Ovary (tissue), 9 donors: ENCODE results near the gene EIF3F. TPM values are rescaled to one million over a fixed set of nuclear protein-coding genes. Genes with fewer than 3 reads are reported as not detected.
"Not testable (repeated sequence)": the region's sequence is repeated elsewhere in the genome, so short reads cannot be mapped to it uniquely, and the experiment has no call there.

ENCODE experiments used
- DNase-seq, 5 donors: peaks; one replicate each; pipeline ENCODE4 v3.0.0-alpha.2; 2019 to 2020
- H3K27ac ChIP-seq, 2 donors: fragments of 200-600 bp; one replicate each; pipeline versions ENCODE4 v1.5.1 to v1.8.0; 2019 to 2022
- H3K27me3 ChIP-seq: fragments of 200-600 bp; one replicate; pipeline ENCODE4 v1.8.0; 2022
- H3K36me3 ChIP-seq: fragments of 200-600 bp; sonication (generic); one replicate; pipeline ENCODE4 v1.5.1; 2019
- H3K4me1 ChIP-seq: one replicate; pipeline ENCODE4 v1.8.1; 2013; ENCODE audit warnings: mild to moderate bottlenecking, moderate library complexity; ENCODE audit not compliant: insufficient read depth
- H3K4me3 ChIP-seq: fragments of 200-600 bp; sonication (generic); one replicate; pipeline ENCODE4 v1.5.1; 2017
- H3K9me3 ChIP-seq, 2 donors: fragments of 200-600 bp in 1 of 2; sonication (generic) in 1 of 2; one replicate each; pipeline versions ENCODE4 v1.5.1 to v1.8.1; 2013 to 2019; ENCODE audit warnings: mild to moderate bottlenecking in 1 of 2, moderate library complexity in 1 of 2
- EP300 ChIP-seq: sonication (generic); formaldehyde crosslinking; IDR thresholded peaks from one replicate; pipeline ENCODE4 v1.6.1; 2017; ENCODE audit warnings: antibody characterized with exemption
- POLR2A ChIP-seq: fragments of 450-650 bp; IDR thresholded peaks from one replicate; pipeline ENCODE4 v1.6.1; 2017; ENCODE audit warnings: antibody characterized with exemption, mild to moderate bottlenecking, moderate library complexity
- WGBS, 3 donors: extraction: QIAGEN DNeasy Blood & Tissue Kit in 1 of 3; methylation state at CpG; one replicate each; pipeline versions ENCODE4 v1.1.5 to v1.1.7; 2013 to 2017; 5-methylcytosine and 5-hydroxymethylcytosine counted together
- intact Hi-C, 4 donors: fragments of 100-400 bp; cut with DNase I; formaldehyde crosslinking; loops; one replicate each; pipeline versions ENCODE4 v1.11.0 to v1.15.1; 2022 to 2023
- polyA plus RNA-seq, 2 donors: library from polyadenylated mRNA; stranded (reverse); fragments of 200-250 nt in 1 of 2; fragments of 350-450 nt in 1 of 2; fragmentation: Illumina TruSeq in 1 of 2; extraction: RNeasy Lipid Tissue Mini Kit (QIAGEN cat#74804) in 1 of 2; gene quantifications; one replicate each; pipeline ENCODE4 v1.2.3, GENCODE V29; 2013 to 2014
- total RNA-seq, 7 donors: library from RNA; depleted of rRNA in 2 of 7; stranded (reverse); fragments of >200 nt in 2 of 7; fragmentation: NEBNext Ultra II Directional in 3 of 7; extraction: Animal tissue kit (Norgen Biotek cat#: 25700) in 3 of 7; gene quantifications; one replicate each; pipeline versions ENCODE4 v1.1.0 to v1.2.4, GENCODE V29; 2016 to 2023
- TF ChIP-seq, protein P1 (sequence below), 3 donors: fragments of 450-650 bp in 2 of 3; fragments of 200-600 bp in 1 of 3; IDR thresholded peaks; one replicate each; pipeline versions ENCODE4 v1.5.1 to v1.8.0; 2016 to 2022; ENCODE audit warnings: antibody characterized with exemption in 3 of 3, mild to moderate bottlenecking in 1 of 3
- donor health status: DM: no; HTN: no; CAD: no; lungs with moderate emphysema.
- donor health status: DM: no; HTN: no; CAD: no.
- donor health status: Bipolar disorder and iron deficiency.
- donor health status: DM: yes; HTN: yes; CAD: no.
- donor health status: DM: no; HTN: no; CAD: no.
- donor health status: DM: yes; HTN: yes; CAD: no.

The EIF3F gene
- total and polyA plus RNA-seq, 9 donors: 235 to 764 (median 328) TPM

DNA sequence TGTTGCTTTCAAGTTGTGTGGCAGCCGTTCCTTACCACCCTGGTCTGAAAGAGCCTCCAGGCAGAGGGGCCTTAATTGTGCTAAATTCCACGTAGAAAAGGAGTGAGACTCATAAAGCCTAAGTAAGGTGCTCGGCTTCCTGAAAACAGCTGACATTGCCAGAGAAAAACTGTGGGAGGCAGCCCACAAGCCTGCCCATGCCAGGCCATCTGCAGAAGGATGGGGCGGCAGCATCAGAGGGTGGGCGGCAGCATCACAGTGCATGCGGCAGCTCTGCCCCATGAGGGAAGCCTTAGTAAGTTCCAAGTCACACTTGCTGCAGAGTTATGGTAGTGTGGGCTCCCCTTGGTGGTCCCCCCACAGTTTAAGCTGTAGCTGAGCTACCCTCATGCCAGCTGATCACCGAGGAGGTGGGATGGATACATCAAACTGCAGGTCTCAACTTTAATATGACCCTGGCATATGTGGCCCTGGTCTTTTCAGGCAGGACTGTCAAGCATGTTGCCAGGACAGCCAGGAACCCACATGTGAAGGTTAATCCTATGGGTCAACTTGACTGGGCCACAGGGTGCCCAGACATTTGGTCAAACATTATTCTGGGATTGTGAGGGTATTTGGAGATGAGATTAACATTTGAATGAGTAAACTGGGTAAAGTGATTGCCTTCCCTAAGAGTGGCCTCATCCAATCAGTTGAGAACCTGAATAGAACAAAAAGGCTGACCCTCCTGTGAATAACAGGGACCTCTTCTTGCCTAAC is 3.1 kb upstream of the EIF3F start:
- Histone ChIP-seq H3K4me1 (peaks cover 6% of the 10 kb centered on the region), H3K4me3 (no peak overlapping the region), H3K27ac (no peak overlapping the region), H3K36me3 (no peaks in the 10 kb centered on the region), H3K27me3 (no peaks in the 10 kb centered on the region), H3K9me3 (no peaks in the 10 kb centered on the region)
- intact Hi-C loops: no loop called here
- no peak for DNase-seq
- TF ChIP-seq POLR2A: no peak
- TF ChIP-seq EP300: no peak
- TF ChIP-seq, protein P1, sequence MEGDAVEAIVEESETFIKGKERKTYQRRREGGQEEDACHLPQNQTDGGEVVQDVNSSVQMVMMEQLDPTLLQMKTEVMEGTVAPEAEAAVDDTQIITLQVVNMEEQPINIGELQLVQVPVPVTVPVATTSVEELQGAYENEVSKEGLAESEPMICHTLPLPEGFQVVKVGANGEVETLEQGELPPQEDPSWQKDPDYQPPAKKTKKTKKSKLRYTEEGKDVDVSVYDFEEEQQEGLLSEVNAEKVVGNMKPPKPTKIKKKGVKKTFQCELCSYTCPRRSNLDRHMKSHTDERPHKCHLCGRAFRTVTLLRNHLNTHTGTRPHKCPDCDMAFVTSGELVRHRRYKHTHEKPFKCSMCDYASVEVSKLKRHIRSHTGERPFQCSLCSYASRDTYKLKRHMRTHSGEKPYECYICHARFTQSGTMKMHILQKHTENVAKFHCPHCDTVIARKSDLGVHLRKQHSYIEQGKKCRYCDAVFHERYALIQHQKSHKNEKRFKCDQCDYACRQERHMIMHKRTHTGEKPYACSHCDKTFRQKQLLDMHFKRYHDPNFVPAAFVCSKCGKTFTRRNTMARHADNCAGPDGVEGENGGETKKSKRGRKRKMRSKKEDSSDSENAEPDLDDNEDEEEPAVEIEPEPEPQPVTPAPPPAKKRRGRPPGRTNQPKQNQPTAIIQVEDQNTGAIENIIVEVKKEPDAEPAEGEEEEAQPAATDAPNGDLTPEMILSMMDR (IDR thresholded peaks at IDR 0.05): no peak
- 64 to 71% (median 68%) methylated on average over 7 of the region's 7 CpGs for WGBS, 3 donors

GRCh38 chr11:7987560-7987883 is 385 bp downstream of the EIF3F start:
- not testable (repeated sequence) for H3K27me3 ChIP-seq, H3K9me3 ChIP-seq, H3K36me3 ChIP-seq, DNase-seq, H3K4me1 ChIP-seq
- peak overlapping the region; percentile 87 for H3K4me3 ChIP-seq
- 0 to 1% (median 0%) methylated on average over 9 to 13 of the region's 13 CpGs for WGBS, 3 donors
- peak overlapping the region in 1 of 2 donors; percentile 64 for H3K27ac ChIP-seq
- intact Hi-C loops: loop anchor here in 2 of 4 donors (5.0 kb wide), 2 partner anchors 90 to 95 kb away; no protein-coding TSS in a partner anchor

GRCh38 chr11:7994581-7995278 is 7.6 kb downstream of the EIF3F start:
- Histone ChIP-seq H3K4me1 (no peaks in the 10 kb centered on the region), H3K36me3 (no peaks in the 10 kb centered on the region), H3K27ac (no peak overlapping the region), H3K27me3 (no peaks in the 10 kb centered on the region), H3K4me3 (no peak overlapping the region), H3K9me3 (no peaks in the 10 kb centered on the region)
- no peak for TF ChIP-seq POLR2A
- TF ChIP-seq, protein P1 (IDR thresholded peaks at IDR 0.05): no peak
- intact Hi-C loops: no loop called here
- 72 to 90% (median 89%) methylated on average over 6 of the region's 6 CpGs for WGBS, 3 donors
- DNase-seq: no peak

DNA sequence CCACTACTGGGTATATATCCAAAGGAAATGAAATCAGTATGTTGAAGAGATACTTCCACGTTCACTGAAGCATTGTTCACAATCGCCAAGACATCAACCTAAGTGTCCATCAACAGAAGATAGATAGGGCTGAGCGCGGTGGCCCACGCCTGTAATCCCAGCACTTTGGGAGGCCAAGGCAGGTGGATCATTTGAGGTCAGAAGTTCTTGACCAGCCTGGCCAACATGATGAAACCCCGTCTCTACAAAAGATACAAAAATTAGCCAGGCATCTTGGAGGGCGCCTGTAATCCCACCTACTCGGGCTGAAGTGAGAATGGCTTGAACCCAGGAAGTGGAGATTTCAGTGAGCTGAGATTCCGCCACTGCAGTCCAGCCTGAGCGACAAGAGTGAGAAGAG is 12.7 kb downstream of the EIF3F start:
- H3K9me3 ChIP-seq: no peaks in the 10 kb centered on the region
- H3K27me3 ChIP-seq: no peaks in the 10 kb centered on the region
- H3K4me3 ChIP-seq: no peak overlapping the region
- 89 to 92% (median 90%) methylated on average over 10 of the region's 10 CpGs for WGBS, 3 donors
- no peaks in the 10 kb centered on the region for H3K4me1 ChIP-seq
- TF ChIP-seq, protein P1 (IDR thresholded peaks at IDR 0.05): no peak
- no peak for TF ChIP-seq EP300
- TF ChIP-seq POLR2A: no peak
- no peak for DNase-seq
- intact Hi-C loops: loop anchor here in 1 of 4 donors (10.0 kb wide), 1 partner anchor 95 kb away; no protein-coding TSS in a partner anchor
- no peaks in the 10 kb centered on the region for H3K36me3 ChIP-seq
- no peak overlapping the region for H3K27ac ChIP-seq

DNA sequence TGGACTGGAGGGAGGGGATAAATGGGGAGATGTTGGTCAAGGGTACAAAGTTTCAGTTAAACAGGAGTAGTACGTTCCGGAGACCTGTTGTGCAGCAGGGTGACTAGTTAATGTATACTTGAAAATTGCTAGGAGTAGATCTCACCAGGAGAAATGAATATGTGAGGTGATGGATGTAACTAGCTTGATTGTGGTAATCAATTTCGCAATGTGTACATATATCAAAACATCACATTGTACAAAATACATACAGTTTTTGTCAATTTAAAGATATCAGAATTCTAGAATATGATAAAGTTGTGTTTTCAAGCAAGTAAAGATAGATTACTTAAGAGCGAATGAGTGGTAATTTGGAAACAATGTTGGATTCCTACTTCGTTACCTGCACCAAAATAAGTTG is 13.3 kb downstream of the EIF3F start:
- no peak overlapping the region for H3K27ac ChIP-seq
- no peak for DNase-seq
- intact Hi-C loops: loop anchor here in 1 of 4 donors (10.0 kb wide), 1 partner anchor 94 kb away; no protein-coding TSS in a partner anchor
- no peak overlapping the region for H3K4me3 ChIP-seq
- TF ChIP-seq EP300 (no peak), POLR2A (no peak)
- TF ChIP-seq, protein P1 (IDR thresholded peaks at IDR 0.05): no peak
- H3K27me3 ChIP-seq: no peaks in the 10 kb centered on the region
- no peaks in the 10 kb centered on the region for H3K9me3 ChIP-seq
- WGBS, 3 donors: 63 to 82% (median 72%) methylated on average over 5 of the region's 5 CpGs
- H3K36me3 ChIP-seq: no peaks in the 10 kb centered on the region
- no peaks in the 10 kb centered on the region for H3K4me1 ChIP-seq
